ENCODE results near the gene MINDY4. TPM values are rescaled to one million over a fixed set of nuclear protein-coding genes. Genes with fewer than 3 reads are reported as not detected.

MINDY4 gene
- total and polyA plus RNA-seq, 2 donors (not counting 1 experiment from before 2014, with no cell fraction given): 0.12 to 1.1 TPM

- Mint-ChIP-seq H3K4me3 (no peak overlapping the region), H3K27me3 (peaks cover 3% of the 10 kb centered on the region), H3K27ac (no peak overlapping the region), H3K9me3 (ENCODE audit: insufficient read depth) (no peaks in the 10 kb centered on the region), H3K4me1 (no peaks in the 10 kb centered on the region)
- H3K9me3 ChIP-seq (ENCODE audit: control extremely low read depth in 1 of 3, control insufficient read depth in 2 of 3, insufficient read depth in 1 of 3, low read length in 2 of 3): no peaks in the 10 kb centered on the region
- no peak overlapping the region for H2AFZ ChIP-seq (ENCODE audit: insufficient read depth, low read depth, low read length, poor library complexity, severe bottlenecking)
- H3K27me3 ChIP-seq (replicated peaks in 1 of 4; ENCODE audit: control extremely low read depth in 1 of 4, control insufficient read depth in 3 of 4, insufficient read depth in 4 of 4, low read length in 3 of 4): no peaks in the 10 kb centered on the region
- no peak overlapping the region for H3K27ac ChIP-seq (ENCODE audit: low read length in 2 of 2)
- ChIA-PET CTCF (no interaction called here), POLR2A (no interaction called here)
- H3K4me2 ChIP-seq (replicated peaks; ENCODE audit: low read depth, low read length, poor library complexity, severe bottlenecking): no peak overlapping the region
- no peak overlapping the region for H3K9ac ChIP-seq (ENCODE audit: low read length)
- no peak overlapping the region for H3K4me3 ChIP-seq (ENCODE audit: control extremely low read depth in 1 of 5, extremely low read depth in 1 of 5, insufficient read depth in 1 of 5, low read depth in 2 of 5, low read length in 4 of 5)
- ATAC-seq (ENCODE audit: low read depth): no peak
- no peaks in the 10 kb centered on the region for H3K36me3 ChIP-seq (replicated peaks in 1 of 2; ENCODE audit: control extremely low read depth in 1 of 2, control insufficient read depth in 1 of 2, extremely low read depth in 1 of 2, insufficient read depth in 2 of 2, low read length in 1 of 2)
- no peak for DNase-seq
- TF ChIP-seq EZH2 (IDR thresholded peaks at IDR 0.05; ENCODE audit: borderline replicate concordance, insufficient read depth, low read depth, low read length, poor library complexity, severe bottlenecking): no peak
- TF ChIP-seq CTCF (IDR thresholded peaks at IDR 0.05): no peak
- no peaks in the 10 kb centered on the region for H3K79me2 ChIP-seq (ENCODE audit: control insufficient read depth, insufficient read depth, low read length)
- no peaks in the 10 kb centered on the region for H4K20me1 ChIP-seq (ENCODE audit: control insufficient read depth, insufficient read depth, low read length, poor library complexity, severe bottlenecking)
- intact Hi-C loops (cut with micrococcal nuclease): no loop called here
- WGBS (ENCODE audit: insufficient coverage): 92% methylated on average over 2 of the region's 2 CpGs
- no peaks in the 10 kb centered on the region for H3K4me1 ChIP-seq (ENCODE audit: control insufficient read depth in 2 of 2, insufficient read depth in 2 of 2, low read length in 2 of 2)
Observed at GRCh38 chr7:30901856-30902255, 130.6 kb downstream of the MINDY4 start.

GRCh38 chr7:30902466-30902865 is 131.2 kb downstream of the MINDY4 start:
- Histone ChIP-seq H3K4me1 (ENCODE audit: control insufficient read depth in 2 of 2, insufficient read depth in 2 of 2, low read length in 2 of 2) (no peaks in the 10 kb centered on the region), H4K20me1 (ENCODE audit: control insufficient read depth, insufficient read depth, low read length, poor library complexity, severe bottlenecking) (no peaks in the 10 kb centered on the region), H3K9ac (ENCODE audit: low read length) (no peak overlapping the region), H3K36me3 (replicated peaks in 1 of 2; ENCODE audit: control extremely low read depth in 1 of 2, control insufficient read depth in 1 of 2, extremely low read depth in 1 of 2, insufficient read depth in 2 of 2, low read length in 1 of 2) (no peaks in the 10 kb centered on the region), H3K79me2 (ENCODE audit: control insufficient read depth, insufficient read depth, low read length) (no peaks in the 10 kb centered on the region), H3K4me3 (ENCODE audit: control extremely low read depth in 1 of 5, extremely low read depth in 1 of 5, insufficient read depth in 1 of 5, low read depth in 2 of 5, low read length in 4 of 5) (no peak overlapping the region), H3K27ac (ENCODE audit: low read length in 2 of 2) (no peak overlapping the region), H2AFZ (ENCODE audit: insufficient read depth, low read depth, low read length, poor library complexity, severe bottlenecking) (no peak overlapping the region), H3K9me3 (ENCODE audit: control extremely low read depth in 1 of 3, control insufficient read depth in 2 of 3, insufficient read depth in 1 of 3, low read length in 2 of 3) (no peaks in the 10 kb centered on the region), H3K27me3 (replicated peaks in 1 of 4; ENCODE audit: control extremely low read depth in 1 of 4, control insufficient read depth in 3 of 4, insufficient read depth in 4 of 4, low read length in 3 of 4) (no peaks in the 10 kb centered on the region), H3K4me2 (replicated peaks; ENCODE audit: low read depth, low read length, poor library complexity, severe bottlenecking) (no peak overlapping the region)
- intact Hi-C loops (cut with micrococcal nuclease): no loop called here
- CTCF ChIA-PET: no interaction called here
- no peak overlapping the region for H3K27ac Mint-ChIP-seq
- no peaks in the 10 kb centered on the region for H3K4me1 Mint-ChIP-seq
- H3K4me3 Mint-ChIP-seq: no peak overlapping the region
- 94% methylated on average over 11 of the region's 11 CpGs for WGBS (ENCODE audit: insufficient coverage)
- DNase-seq: no peak
- H3K9me3 Mint-ChIP-seq (ENCODE audit: insufficient read depth): no peaks in the 10 kb centered on the region
- POLR2A ChIA-PET: no interaction called here
- no peaks in the 10 kb centered on the region for H3K27me3 Mint-ChIP-seq
- TF ChIP-seq EZH2 (IDR thresholded peaks at IDR 0.05; ENCODE audit: borderline replicate concordance, insufficient read depth, low read depth, low read length, poor library complexity, severe bottlenecking): no peak
- no peak for TF ChIP-seq CTCF (IDR thresholded peaks at IDR 0.05)
- no peak for ATAC-seq (ENCODE audit: low read depth)
